GM12892 (cell line): ENCODE measurements around the gene CACNG5.

Experiments
- POLR2A ChIP-seq: IDR thresholded peaks from 2 replicates; pipeline ENCODE4 v1.6.1; 2011; ENCODE audit warnings: low read depth, low read length, control low read depth
- POLR2AphosphoS5 ChIP-seq: IDR thresholded peaks from 2 replicates; pipeline ENCODE4 v1.6.1; 2011; ENCODE audit warnings: low read depth, low read length, control low read depth
- TAF1 ChIP-seq: IDR thresholded peaks from 2 replicates; pipeline ENCODE4 v1.6.1; 2011; ENCODE audit warnings: low read depth, mild to moderate bottlenecking, control low read depth, low read length, borderline replicate concordance

GRCh38 chr17:66841744-66842143, 6.8 kb downstream of the CACNG5 start:
- TF ChIP-seq TAF1 (no peak), POLR2A (no peak), POLR2AphosphoS5 (no peak)
